Right lobe of liver (tissue), 4 donors: ENCODE measurements around the gene ORC4.

Source experiments
- CTCF ChIP-seq, 4 donors: fragments of 200-600 bp in 3 of 4; fragments of 450-650 bp in 1 of 4; IDR thresholded peaks; one replicate each; pipeline versions ENCODE4 v1.5.1 to v1.8.0; 2016 to 2022; ENCODE audit warnings: antibody characterized with exemption in 4 of 4, mild to moderate bottlenecking in 2 of 4
- POLR2A ChIP-seq: fragments of 450-650 bp; IDR thresholded peaks from one replicate; pipeline ENCODE4 v1.6.1; 2017; ENCODE audit warnings: antibody characterized with exemption, mild to moderate bottlenecking
- donor health status: DM: no; HTN: no; CAD: no.
- donor health status: DM: no; HTN: no; CAD: no.
- donor health status: DM: no; HTN: yes; CAD: no.

DNA sequence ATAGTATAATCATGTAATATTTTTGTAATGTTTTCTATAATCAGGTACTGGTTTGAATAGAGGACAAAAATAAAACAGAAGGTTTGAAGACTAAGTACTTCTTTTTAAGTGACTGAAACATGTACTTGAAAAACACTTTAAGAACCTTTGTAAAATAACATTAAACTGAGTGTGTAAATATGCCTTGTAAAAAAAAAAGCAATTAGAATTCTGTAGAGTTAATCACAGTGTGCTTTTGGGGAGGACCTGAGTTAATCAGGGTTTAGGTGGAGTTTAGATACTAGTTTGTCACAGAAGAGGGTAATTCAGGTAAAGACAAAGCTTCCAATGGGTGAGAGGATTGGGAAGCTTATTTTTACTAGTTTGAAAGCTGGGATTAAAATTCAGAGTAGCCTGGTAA lies 10.6 kb upstream of the ORC4 start:
- TF ChIP-seq CTCF (IDR thresholded peaks at IDR 0.05) (no peak), POLR2A (no peak)
